Suppressor macrophage treated with lipopolysaccharide for 1 hour (primary cell): ENCODE data around the gene GPR89B.
"Not testable (repeated sequence)": the region's sequence is repeated elsewhere in the genome, so short reads cannot be mapped to it uniquely, and the experiment has no call there.

ENCODE experiments used
- DNase-seq, 3 donors: peaks; one replicate each; pipeline ENCODE4 v3.0.0-alpha.2; 2020 to 2022

GPR89B gene

DNA sequence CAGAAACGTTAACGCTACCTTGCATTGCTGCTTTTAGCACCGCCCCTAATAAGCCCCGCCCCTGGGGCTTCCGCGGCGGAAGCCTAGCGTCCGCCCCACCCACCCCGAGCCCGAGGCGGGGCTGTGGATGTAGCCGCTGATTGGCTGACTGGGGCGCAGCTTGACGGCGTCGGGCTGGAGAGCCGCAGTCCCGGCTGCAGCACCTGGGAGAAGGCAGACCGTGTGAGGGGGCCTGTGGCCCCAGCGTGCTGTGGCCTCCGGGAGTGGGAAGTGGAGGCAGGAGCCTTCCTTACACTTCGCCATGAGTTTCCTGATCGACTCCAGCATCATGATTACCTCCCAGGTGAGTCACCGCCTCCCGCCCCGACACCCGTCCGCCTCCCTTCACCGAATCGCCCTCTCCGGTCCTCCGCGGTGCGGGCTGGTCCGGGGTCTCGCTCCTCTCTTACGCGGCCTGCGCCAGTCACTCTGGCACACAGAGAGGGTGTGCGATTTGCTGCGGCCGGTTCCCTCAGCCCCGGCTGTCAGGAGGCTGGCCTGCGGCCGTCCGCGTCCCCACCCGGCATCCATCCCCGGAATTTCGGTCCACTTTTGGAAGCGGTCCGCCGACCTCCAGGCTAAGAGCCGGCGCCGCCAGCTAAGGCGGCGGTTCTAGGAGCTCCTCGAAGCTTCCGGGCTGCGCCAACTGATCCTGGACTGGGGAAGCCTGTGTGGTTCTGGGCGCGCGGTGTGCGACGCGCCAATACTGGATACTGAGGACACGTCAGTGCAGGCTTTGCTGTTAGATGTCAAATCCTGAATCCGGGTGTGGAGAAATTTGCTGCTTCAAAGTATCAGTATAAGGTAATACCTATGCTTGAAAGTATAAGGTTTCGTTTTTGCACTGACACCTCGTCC lies at the start of gene GPR89B:
GPR89B (plus strand) TSS at position 185 of the 897 bp plus-strand sequence; CDS start at position 302, 117 bp downstream.
- peak; percentile 87 to 95 (median 93) for DNase-seq

DNA sequence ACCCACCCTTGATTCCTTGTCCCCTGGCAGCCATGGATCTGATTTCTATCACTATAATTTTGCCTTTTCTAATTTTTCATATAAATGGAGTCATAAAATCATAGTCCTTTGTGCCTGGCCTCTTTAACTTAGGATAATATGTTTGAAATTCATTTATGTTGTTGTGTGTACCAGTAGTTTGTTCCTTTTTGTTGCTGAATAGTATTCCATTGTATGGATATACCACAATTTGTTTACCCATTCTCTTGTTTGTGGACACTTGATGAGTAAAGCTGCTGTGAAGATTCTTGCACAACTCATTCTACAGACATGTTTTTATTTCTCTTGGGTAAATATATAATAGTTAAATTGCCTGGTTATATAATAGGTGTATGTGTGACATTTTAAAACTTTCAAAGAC lies 48.3 kb upstream of the GPR89B start:
- no peak for DNase-seq

DNA sequence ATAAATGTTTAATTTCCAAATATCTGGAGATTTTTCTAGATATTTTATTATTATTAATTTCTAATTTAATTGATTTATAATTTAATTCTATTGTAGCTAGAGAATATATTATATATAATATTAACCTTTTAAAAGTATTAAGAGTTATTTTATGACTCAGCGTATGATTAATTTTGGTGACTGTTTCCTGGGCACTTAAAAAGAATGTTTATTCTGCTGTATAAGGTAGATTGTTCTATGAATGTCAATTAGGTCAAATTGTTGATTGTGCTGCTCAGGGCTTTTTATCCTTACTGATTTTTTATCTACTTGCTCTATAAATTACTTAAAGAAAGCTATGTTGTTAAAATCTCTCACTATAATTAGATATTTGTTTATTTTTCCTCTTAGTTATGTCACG lies 45.7 kb upstream of the GPR89B start:
- no peak for DNase-seq

DNA sequence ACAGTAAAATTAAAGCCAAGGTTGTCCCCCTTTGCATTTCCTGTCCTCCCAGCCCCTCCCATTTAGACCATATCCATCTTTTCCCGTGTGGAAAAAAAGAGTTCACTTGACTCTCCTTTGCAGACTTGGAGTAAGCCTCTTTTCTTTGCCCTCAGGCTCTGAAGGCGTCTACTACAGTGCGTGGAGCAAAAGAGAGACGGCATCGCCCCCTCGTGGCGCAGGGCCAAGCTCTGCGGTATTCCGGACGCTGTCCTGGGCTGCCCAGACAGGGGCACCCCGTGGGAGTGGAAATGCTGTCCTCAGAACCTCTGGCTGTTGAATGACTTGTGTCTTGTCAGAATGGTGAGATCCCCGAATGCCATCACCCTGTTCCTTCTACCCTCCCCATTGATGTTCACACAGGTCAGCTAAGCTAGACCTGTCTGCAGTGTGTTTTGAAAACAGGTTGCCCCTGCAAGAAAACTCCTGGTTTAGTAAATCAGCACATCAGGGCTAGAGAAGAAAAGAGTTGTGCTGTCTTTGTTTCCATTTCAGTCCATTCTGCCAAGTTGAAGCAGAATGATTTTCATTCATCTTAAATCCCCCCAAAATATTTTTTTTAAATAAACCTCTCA lies 37.9 kb upstream of the GPR89B start:
- peak; percentile 79 to 91 (median 80) for DNase-seq

DNA sequence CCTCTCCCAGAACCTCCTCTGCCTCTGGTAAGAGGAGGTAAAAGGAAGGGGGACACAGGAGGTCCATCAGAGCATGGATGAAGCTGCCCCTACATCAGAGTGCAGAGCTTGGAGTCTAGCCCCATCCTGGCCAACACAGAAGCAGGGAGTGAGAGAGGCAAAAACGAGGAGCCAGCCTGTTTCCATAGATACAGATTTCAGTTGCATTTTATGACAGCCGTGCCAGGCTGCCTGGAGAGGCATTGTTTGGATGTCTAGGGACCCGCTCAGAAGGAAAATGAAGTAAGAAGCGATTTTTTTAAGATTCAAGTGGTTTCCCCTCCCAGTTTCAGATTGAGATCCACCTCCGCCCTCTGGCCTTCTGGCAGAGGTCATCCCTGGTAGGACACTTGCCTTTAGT lies 37.1 kb upstream of the GPR89B start:
- no peak for DNase-seq

DNA sequence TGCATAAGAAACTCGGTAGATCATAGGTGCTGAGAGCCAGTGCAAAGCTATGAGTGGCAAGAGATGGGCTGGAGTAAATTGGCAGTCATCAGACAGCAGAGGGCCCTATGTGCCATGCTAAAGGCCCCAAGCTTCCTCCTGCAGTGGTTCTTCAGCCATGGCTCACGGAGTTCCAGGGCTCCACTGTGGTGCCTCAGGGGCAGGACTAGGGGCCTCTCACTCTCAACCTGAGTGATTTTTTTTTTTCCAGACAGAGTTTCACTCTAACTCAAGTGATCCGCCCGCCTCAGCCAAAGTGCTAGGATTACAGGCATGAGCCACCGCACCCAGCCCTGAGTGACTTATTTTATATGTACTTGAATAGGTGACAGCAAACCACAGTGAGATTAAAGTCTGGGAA lies 36.0 kb upstream of the GPR89B start:
- peak in 2 of 3 donors; percentile 17 to 19 for DNase-seq

DNA sequence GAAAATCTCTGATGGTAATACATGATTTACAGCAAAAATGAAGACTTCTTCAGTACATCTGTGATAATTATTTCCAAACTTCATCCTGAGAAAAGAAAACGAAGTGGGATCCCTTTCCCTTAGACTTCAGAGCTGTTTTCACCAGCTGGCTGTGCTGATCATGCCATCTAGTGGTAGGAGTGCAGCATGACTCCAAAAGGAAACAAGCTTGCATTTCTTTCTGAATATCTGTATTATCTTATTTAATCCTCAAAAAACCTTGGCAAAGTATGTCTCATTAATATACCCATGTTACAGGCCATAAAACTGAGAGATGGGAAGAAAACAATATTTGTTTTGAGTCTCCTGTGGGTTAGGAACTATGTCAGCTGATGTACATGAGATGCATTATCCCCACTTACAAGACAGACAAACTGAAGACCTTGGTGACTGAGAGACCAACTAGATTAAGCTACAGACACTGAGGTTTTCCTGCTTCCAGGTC lies 35.4 kb upstream of the GPR89B start:
- peak; percentile 59 to 72 (median 65) for DNase-seq

DNA sequence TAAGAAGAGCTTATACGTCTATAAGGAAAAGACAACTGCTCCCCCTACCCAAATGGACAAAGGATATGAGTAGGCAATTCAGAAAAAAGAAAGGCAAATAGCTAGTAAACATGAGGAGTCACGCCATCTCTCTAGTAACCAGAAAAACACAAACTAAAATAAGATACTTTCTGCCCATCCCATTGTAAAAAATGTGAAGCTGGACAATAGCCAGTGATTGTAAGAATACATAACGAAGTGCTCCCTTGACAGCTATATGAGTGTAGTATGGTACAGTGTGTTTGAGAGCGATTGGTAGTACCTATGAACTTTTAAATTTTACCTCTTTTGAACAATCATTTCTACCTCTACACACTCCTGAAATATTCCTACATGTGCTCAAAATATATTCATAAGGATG lies 33.1 kb upstream of the GPR89B start:
- DNase-seq: no peak

DNA sequence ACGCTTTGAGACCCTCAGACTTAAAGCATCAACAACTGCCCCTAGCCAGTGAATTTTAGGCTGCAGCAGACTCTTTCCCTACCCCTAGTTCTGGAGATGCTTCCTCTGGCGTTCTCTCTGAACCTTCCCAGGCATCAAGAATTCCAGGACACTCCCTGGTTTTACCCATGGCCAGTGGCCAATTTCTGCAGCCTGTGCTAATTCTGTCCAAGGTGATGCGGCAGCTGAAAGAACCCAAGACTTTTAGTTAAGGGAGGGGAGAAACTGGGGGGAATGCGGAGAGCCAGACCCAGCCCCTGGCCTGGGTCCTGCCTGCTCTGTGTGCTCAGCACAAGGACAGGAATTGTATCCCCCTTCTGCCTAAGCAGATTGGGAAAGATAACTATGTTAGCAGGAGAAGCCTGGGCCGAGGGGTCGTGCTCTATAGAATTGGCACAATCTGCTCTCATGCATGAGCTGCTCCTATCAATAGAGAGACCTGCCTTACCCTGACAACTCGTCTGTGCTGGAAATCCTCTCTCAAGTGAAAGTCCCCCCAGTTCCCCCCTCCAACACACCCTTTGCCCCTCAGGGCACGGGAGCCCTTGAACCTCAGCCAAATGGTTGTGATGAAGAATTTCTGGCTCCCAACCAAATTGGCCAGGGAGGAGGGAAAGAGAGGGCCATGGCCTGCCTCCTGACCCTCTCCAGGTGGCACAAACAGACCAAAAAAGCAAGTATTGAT lies 31.0 kb upstream of the GPR89B start:
- DNase-seq: no peak

DNA sequence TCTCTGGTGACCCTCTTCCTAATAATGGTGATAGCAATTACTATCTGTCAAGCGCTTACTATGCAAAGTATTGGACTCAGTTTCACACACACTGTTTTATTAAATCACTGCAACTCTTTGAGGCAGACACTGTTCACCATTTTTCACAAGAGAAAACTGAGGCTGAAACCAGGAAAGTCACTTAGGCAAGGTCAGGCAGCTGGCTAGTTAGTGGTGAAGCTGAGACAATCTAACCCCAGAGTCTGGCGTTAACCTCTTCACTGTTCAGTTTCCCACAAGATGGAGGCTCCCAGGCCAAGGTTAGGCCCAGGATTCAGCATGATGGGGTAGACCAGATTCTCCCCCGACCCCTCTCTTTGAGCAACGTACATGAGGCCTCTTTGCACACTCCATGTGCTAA lies 30.4 kb upstream of the GPR89B start:
- no peak for DNase-seq

DNA sequence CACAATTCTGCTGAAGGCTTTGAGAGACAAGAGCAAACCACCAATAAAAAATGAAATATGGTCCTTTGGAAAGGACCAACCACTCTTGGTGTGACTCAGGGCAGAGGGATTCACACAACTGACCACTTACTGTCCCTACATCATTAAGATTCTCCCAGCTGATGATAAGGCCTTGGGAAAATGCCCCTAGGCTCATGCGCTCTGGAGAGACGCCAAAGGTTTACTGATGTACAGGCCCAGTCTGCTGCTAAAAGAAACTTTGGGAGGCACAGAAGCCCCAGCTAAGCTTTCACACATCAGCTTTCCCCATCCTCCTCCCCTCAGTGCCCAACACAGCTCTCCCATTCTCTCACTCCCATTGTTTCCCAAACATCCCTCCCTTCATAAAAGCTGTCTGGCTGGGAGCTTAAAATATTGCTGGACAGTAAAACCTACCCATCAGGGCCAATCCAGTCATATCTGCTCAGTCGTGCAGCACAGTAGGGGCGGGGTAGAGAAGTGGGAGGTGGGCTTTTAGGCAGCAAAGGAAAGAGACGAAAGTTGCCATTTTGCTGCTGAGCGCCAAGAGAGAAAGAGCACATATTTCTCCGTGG lies 25.9 kb upstream of the GPR89B start, which contains the start of gene GJA8:
GJA8 (plus strand) TSS at position 543 of the 593 bp plus-strand sequence. CDS start 5,161 bp downstream, outside the sequence.
- DNase-seq: no peak

DNA sequence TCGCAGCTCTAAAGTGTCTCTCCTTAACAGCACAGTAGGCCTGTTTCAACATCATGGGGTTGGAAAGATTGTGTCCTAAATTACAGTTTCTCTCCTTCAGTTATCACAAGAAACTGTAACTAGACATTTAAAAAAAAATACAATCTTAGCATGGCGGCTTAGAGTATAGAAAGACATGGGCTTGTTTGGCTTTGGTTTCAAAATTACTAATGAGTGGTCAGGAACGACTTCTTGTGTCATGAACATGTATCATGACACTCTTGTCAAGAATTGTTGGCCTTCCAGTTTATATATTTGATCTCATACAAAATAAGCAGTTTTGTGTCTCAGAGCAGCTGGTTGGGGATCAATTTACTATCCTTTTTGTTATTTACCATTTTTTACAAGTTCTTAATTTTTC lies 23.5 kb upstream of the GPR89B start:
- DNase-seq: no peak

DNA sequence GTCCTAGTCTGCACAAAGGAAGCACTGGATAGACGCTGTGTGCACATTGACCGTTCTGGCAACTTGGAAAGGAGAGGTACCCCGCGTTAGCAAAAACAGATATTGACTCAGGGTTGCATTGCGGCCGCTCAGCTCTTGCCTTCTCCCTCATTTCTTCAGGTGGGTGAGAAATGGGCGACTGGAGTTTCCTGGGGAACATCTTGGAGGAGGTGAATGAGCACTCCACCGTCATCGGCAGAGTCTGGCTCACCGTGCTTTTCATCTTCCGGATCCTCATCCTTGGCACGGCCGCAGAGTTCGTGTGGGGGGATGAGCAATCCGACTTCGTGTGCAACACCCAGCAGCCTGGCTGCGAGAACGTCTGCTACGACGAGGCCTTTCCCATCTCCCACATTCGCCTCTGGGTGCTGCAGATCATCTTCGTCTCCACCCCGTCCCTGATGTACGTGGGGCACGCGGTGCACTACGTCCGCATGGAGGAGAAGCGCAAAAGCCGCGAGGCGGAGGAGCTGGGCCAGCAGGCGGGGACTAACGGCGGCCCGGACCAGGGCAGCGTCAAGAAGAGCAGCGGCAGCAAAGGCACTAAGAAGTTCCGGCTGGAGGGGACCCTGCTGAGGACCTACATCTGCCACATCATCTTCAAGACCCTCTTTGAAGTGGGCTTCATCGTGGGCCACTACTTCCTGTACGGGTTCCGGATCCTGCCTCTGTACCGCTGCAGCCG lies 20.3 kb upstream of the GPR89B start:
- no peak for DNase-seq

DNA sequence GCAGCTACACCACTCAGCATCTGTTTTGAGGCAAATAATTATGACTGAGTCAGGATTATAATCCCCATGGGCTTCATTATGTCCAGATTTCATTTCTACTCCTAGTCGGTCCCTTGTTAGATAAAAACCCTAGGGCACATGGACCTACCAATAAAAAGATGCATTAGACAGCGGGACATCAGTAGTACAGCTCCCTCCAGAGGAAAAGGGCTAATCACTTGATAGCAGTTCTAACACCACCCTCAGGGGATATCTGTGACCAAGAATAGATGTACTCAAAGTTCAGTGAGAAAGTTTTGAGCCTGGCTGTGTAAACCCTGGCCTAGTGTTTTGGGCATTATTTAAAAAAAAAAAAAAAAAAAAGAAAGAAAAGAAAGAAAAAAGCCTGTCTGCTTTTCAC lies 15.7 kb upstream of the GPR89B start:
- no peak for DNase-seq

DNA sequence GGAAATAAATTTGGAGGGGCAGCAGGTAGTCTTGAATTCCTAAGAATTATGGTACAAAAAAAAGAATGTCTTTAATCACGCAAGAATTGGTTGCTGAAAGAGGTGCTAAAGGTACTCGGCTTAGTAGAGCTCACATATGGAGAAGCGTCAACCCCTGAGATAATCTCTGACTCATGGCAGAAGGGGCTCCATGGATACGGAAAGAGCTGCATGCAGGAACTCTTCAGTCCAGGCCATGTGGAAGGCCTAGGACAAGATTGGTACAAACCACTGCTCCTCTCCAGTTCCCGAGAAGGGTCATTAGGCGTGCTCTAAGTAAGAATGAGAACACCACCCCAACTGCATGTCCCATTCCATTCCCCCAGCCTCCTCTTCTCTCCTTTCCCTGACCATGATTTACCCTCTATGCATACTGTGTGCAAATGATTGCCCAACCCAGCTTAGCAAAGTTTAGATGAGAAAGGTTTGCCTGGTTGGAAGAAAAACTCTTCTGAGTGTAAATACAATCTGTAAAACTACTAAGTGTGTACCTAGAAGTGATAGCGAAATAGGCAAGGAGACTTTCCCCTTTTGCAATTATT lies 14.8 kb upstream of the GPR89B start:
- DNase-seq: no peak

DNA sequence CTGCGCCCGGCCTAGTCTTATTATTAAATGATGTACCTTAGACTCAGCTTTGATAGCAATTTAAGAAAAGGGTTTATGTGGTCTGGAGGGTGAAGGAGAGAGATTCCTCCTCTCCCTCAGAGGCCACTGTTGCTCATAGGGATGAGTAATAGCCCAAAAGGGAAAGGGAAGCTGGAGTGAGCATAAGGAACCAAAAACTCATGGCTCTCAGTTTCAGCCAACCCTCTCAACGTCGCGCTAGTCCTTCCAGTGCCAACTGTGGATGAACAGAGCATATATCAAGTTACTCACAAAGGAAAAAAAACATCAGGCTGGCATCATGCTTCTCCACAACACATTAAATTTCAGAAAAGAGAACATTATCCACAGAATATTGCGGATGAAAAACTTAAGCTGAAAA lies 8.3 kb upstream of the GPR89B start:
- peak; percentile 63 to 74 (median 64) for DNase-seq

DNA sequence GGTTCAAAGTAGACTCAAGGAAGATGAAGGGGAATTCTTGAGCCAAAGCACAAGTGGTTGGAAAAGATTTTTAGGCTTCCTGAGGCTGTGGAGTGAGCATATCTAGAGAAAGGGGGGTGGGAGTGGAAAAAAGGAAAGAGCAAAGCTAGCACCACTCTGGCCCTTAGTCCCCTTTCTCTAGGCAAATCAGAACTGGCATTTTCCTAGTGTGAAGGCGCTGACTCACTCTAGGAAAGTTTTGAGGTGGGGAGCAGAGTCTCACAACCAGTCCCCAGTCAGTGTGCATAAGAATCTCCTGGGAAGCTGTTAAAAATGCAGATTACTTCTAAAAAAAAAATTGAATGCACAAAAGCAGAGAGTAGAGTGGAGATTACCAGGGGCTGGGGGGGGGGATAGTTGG lies 3.4 kb upstream of the GPR89B start:
- peak in 2 of 3 donors; percentile 7 to 16 for DNase-seq

DNA sequence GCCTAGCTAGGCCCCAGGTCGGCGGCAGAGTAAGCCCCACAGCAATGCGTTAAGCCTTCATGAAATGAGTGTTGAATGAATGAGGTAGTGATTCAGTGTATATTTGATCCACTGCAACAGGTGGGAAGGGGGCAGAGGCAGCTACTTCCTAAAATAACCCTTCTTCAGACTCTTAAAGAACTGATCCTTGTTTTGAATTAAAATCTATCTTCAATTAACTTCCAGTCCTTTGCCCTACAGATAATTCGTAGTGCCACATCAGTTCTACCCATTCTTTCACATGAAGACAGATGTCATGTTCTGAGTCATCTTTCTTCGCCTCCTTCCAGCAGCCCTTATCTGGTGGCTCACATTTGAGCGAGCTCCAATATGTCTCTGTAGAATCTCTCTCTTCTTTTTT lies 1.0 kb upstream of the GPR89B start:
- DNase-seq: not testable (repeated sequence)

DNA sequence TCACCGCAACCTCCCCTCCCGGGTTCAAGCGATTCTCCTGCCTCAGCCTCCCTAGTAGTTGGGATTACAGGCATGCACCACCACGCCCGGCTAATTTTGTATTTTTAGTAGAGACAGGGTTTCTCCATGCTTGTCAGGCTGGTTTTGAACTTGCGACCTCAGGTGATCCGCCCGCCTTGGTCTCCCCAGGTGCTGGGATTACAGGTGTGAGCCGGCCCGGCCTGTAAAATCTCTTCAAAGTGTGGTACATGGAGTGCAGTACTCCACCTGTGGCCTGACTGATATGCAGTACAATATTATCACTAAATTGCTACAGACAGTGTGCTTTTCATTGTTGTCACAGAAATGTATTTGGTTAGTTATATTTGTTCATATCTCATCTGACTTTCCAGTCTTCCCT lies 531 bp upstream of the GPR89B start:
- not testable (repeated sequence) for DNase-seq

DNA sequence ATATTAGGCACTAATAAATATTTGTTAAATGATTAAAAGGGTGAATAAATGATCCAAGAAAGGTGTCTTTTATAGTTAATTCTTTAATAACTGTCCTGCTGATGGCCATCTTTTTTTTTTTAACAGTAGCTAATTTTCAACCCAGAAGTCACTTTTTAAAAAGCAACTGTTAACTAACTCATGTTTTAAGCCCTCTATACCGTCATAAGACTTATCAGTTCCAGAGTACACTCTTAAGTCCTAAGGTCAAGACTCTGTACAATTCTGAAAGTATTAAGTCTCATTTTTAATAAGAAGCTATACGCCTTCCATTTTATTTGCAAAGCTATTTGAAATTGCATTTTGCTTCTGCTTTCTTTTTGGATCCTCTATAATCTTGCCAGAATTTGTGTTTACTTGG lies 2.9 kb downstream of the GPR89B start:
- DNase-seq: not testable (repeated sequence)

DNA sequence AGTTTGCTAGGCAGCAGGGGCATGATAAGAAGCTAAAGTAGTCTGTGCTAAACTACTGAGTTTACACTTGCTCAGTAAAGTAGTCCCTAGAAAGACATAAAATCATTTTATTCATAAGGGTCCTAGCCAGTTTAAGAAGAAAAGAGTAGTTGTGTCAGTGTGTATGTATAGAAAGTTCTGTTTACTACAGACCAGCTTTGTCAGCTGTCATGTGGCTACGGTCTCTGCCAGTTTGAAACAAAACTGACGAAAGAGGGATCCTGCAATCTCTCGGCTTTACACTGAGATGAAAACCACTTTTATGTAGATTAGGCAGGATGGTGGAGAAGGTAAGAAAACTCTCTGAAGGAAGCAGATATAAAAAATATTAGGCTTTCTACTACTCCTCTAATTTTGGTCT lies 7.1 kb downstream of the GPR89B start:
- DNase-seq: not testable (repeated sequence)

DNA sequence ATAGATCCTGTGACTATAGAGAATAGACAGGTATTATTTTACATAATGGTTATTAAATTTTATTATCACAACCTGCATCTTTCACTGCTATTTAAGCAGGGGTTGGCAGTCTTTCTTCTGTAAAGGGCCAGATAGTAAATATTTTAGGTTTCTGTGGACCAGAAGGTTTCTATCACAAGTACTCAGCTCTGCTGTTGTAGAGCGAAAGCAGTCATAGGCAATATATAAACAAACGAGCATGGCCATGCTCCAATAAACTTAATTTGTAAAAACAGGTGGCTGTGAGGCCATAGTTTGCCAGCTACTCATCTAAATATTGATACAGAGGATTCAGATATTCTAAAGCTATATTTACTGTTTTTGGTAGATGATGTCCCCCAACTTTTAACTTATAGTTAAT lies 12.2 kb downstream of the GPR89B start:
- not testable (repeated sequence) for DNase-seq
